MV-4-11 (cell line): Measurements from ENCODE around the gene SGCG.
"Not testable (repeated sequence)": the region's sequence is repeated elsewhere in the genome, so short reads cannot be mapped to it uniquely, and the experiment has no call there.

Experiments used
- DNase-seq: peaks from one replicate; lab custom pipeline; 2025; lab: John Stamatoyannopoulos, UW

SGCG gene

GRCh38 chr13:23212671-23213070, 31.9 kb downstream of the SGCG start:
- DNase-seq: no peak

GRCh38 chr13:23231241-23231640, 50.5 kb downstream of the SGCG start:
- no peak for DNase-seq

GRCh38 chr13:23235994-23236393, 55.2 kb downstream of the SGCG start:
- DNase-seq: no peak

- no peak for DNase-seq
Measured at GRCh38 chr13:23243066-23243465, 62.3 kb downstream of the SGCG start.

- DNase-seq: not testable (repeated sequence)
Measured at GRCh38 chr13:23248410-23248809, 67.6 kb downstream of the SGCG start.

- DNase-seq: no peak
Measured at GRCh38 chr13:23254506-23254905, 73.7 kb downstream of the SGCG start.

GRCh38 chr13:23267571-23267970, 86.8 kb downstream of the SGCG start:
- DNase-seq: no peak

- no peak for DNase-seq
Measured at GRCh38 chr13:23268441-23268840, 87.7 kb downstream of the SGCG start.

GRCh38 chr13:23271331-23271730, 90.6 kb downstream of the SGCG start:
- DNase-seq: no peak

- no peak for DNase-seq
Measured at GRCh38 chr13:23273498-23273897, 92.7 kb downstream of the SGCG start.

GRCh38 chr13:23279321-23279720, 98.5 kb downstream of the SGCG start:
- no peak for DNase-seq

- DNase-seq: no peak
Measured at GRCh38 chr13:23288564-23288963, 107.8 kb downstream of the SGCG start.

GRCh38 chr13:23288995-23289394, 108.2 kb downstream of the SGCG start:
- no peak for DNase-seq

GRCh38 chr13:23289917-23290357, 109.2 kb downstream of the SGCG start:
- no peak for DNase-seq

- no peak for DNase-seq
Measured at GRCh38 chr13:23292586-23292985, 111.8 kb downstream of the SGCG start.

- not testable (repeated sequence) for DNase-seq
Measured at GRCh38 chr13:23314837-23315236, 134.1 kb downstream of the SGCG start.

- no peak for DNase-seq
Measured at GRCh38 chr13:23319883-23320224, 139.1 kb downstream of the SGCG start.

GRCh38 chr13:23320926-23321534, 140.3 kb downstream of the SGCG start:
- no peak for DNase-seq

GRCh38 chr13:23321535-23322241, 140.9 kb downstream of the SGCG start:
- no peak for DNase-seq

GRCh38 chr13:23322353-23323336, 141.9 kb downstream of the SGCG start:
- DNase-seq: no peak

GRCh38 chr13:23323946-23324709, 143.3 kb downstream of the SGCG start:
- no peak for DNase-seq

- no peak for DNase-seq
Measured at GRCh38 chr13:23325191-23325590, 144.4 kb downstream of the SGCG start.
